ENCODE data around the gene PCID2.
"Not testable (repeated sequence)": the region's sequence is repeated elsewhere in the genome, so short reads cannot be mapped to it uniquely, and the experiment has no call there.

PCID2 gene

GRCh38 chr13:113168211-113168610 is 40.3 kb downstream of the PCID2 start:
- Histone ChIP-seq H3K9ac (ENCODE audit: insufficient read length, low read depth) (no peak overlapping the region), H3K9me3 (ENCODE audit: insufficient read depth, low read length) (no peaks in the 10 kb centered on the region), H3K36me3 (ENCODE audit: insufficient read depth, insufficient read length, low read length) (peaks cover 59% of the 10 kb centered on the region), H3K27me3 (ENCODE audit: insufficient read depth, insufficient read length) (peaks cover 4% of the 10 kb centered on the region), H3K4me1 (ENCODE audit: insufficient read depth, insufficient read length) (no peaks in the 10 kb centered on the region), H3K4me3 (ENCODE audit: insufficient read length, low read depth) (no peak overlapping the region)
- DNase-seq (ENCODE audit: low read depth, low spot score): no peak
- TF ChIP-seq SUZ12 (IDR thresholded peaks at IDR 0.05; ENCODE audit: extremely low read depth, insufficient read depth, insufficient read length) (no peak), ZNF274 (IDR thresholded peaks at IDR 0.05; ENCODE audit: low read depth, low read length) (no peak), YY1 (IDR thresholded peaks at IDR 0.05; ENCODE audit: insufficient read depth, insufficient read length) (no peak)

DNA sequence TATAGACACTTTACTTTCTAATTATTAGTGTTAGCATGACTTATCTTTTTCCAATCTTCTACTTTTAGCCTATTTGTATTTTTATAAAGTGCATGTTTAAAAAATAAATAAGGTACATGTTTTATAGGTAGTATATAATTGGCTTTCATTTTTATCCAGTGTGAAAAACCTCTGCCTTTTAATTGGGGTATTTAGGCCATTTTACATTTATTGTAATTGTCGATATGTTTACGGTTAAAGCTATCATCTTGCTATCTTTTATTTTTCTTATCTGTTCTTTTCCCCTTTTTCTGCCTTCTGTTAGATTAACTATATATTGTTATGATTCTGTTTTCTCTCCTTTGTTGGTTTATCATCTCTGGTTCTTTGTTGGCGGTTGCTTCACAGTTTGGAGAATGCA is 40.9 kb downstream of the PCID2 start:
- H3K27me3 ChIP-seq (ENCODE audit: insufficient read depth, insufficient read length): peaks cover 10% of the 10 kb centered on the region
- no peak overlapping the region for H3K4me3 ChIP-seq (ENCODE audit: insufficient read length, low read depth)
- H3K4me1 ChIP-seq (ENCODE audit: insufficient read depth, insufficient read length): no peaks in the 10 kb centered on the region
- H3K9me3 ChIP-seq (ENCODE audit: insufficient read depth, low read length): no peaks in the 10 kb centered on the region
- no peak for DNase-seq (ENCODE audit: low read depth, low spot score)
- peaks cover 52% of the 10 kb centered on the region for H3K36me3 ChIP-seq (ENCODE audit: insufficient read depth, insufficient read length, low read length)
- TF ChIP-seq YY1 (IDR thresholded peaks at IDR 0.05; ENCODE audit: insufficient read depth, insufficient read length) (no peak), ZNF274 (IDR thresholded peaks at IDR 0.05; ENCODE audit: low read depth, low read length) (no peak), SUZ12 (IDR thresholded peaks at IDR 0.05; ENCODE audit: extremely low read depth, insufficient read depth, insufficient read length) (no peak)
- no peak overlapping the region for H3K9ac ChIP-seq (ENCODE audit: insufficient read length, low read depth)

DNA sequence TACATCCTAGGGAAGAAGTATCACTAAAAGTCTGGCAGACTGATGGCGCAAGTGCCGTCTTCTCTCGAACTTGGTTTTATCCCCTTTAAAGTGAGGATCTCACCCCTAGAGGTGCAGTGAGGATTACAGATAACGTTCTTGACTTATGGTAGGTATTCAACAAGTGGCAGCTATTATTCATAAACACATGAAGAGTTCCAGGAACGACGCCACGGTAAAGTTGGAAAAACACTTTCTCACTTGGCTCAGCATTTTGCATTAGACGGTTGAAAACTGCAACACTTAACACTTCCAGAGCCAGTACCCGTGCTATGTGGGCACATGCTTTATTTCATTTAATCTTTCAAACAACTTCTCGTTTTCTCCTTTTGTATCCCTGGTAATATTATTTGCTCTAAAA is 41.3 kb downstream of the PCID2 start:
- no peak for DNase-seq (ENCODE audit: low read depth, low spot score)
- Histone ChIP-seq H3K36me3 (ENCODE audit: insufficient read depth, insufficient read length, low read length) (peaks cover 48% of the 10 kb centered on the region), H3K27me3 (ENCODE audit: insufficient read depth, insufficient read length) (peaks cover 11% of the 10 kb centered on the region), H3K9me3 (ENCODE audit: insufficient read depth, low read length) (no peaks in the 10 kb centered on the region), H3K9ac (ENCODE audit: insufficient read length, low read depth) (no peak overlapping the region), H3K4me1 (ENCODE audit: insufficient read depth, insufficient read length) (no peaks in the 10 kb centered on the region), H3K4me3 (ENCODE audit: insufficient read length, low read depth) (no peak overlapping the region)
- no peak for TF ChIP-seq YY1 (IDR thresholded peaks at IDR 0.05; ENCODE audit: insufficient read depth, insufficient read length)
- TF ChIP-seq SUZ12 (IDR thresholded peaks at IDR 0.05; ENCODE audit: extremely low read depth, insufficient read depth, insufficient read length): no peak
- TF ChIP-seq ZNF274 (IDR thresholded peaks at IDR 0.05; ENCODE audit: low read depth, low read length): no peak

- Histone ChIP-seq H3K9me3 (ENCODE audit: insufficient read depth, low read length) (no peaks in the 10 kb centered on the region), H3K36me3 (ENCODE audit: insufficient read depth, insufficient read length, low read length) (peaks cover 43% of the 10 kb centered on the region), H3K27me3 (ENCODE audit: insufficient read depth, insufficient read length) (peaks cover 11% of the 10 kb centered on the region), H3K4me1 (ENCODE audit: insufficient read depth, insufficient read length) (no peaks in the 10 kb centered on the region), H3K9ac (ENCODE audit: insufficient read length, low read depth) (no peak overlapping the region), H3K4me3 (ENCODE audit: insufficient read length, low read depth) (no peak overlapping the region)
- no peak for DNase-seq (ENCODE audit: low read depth, low spot score)
- no peak for TF ChIP-seq SUZ12 (IDR thresholded peaks at IDR 0.05; ENCODE audit: extremely low read depth, insufficient read depth, insufficient read length)
- TF ChIP-seq YY1 (IDR thresholded peaks at IDR 0.05; ENCODE audit: insufficient read depth, insufficient read length): no peak
- no peak for TF ChIP-seq ZNF274 (IDR thresholded peaks at IDR 0.05; ENCODE audit: low read depth, low read length)
These were observed 41.8 kb downstream of the PCID2 start for GRCh38 chr13:113166681-113167080.

DNA sequence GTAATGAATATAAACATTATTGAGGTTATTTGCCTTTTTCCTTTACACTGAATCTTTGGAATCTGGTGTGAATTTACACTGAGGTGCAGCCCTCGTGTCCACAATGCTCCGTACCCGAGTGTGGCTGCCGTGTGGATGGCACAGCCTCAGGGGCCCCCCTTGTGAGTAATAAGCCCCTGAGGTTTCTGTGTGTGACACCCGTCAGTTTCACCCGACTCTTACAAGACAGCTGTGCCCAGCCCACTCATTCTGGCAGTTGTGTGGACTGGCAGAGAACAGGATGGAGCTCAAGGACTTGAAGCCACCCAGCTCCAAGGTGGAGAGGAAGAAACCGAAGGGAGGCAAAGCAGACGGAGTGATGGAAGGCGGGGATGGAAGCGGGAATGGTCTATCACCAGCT is 42.2 kb downstream of the PCID2 start:
- no peak for TF ChIP-seq YY1 (IDR thresholded peaks at IDR 0.05; ENCODE audit: insufficient read depth, insufficient read length)
- TF ChIP-seq ZNF274 (IDR thresholded peaks at IDR 0.05; ENCODE audit: low read depth, low read length): no peak
- no peak for TF ChIP-seq SUZ12 (IDR thresholded peaks at IDR 0.05; ENCODE audit: extremely low read depth, insufficient read depth, insufficient read length)
- H3K9me3 ChIP-seq (ENCODE audit: insufficient read depth, low read length): no peaks in the 10 kb centered on the region
- H3K4me1 ChIP-seq (ENCODE audit: insufficient read depth, insufficient read length): no peaks in the 10 kb centered on the region
- no peak for DNase-seq (ENCODE audit: low read depth, low spot score)
- peaks cover 11% of the 10 kb centered on the region for H3K27me3 ChIP-seq (ENCODE audit: insufficient read depth, insufficient read length)
- peaks cover 39% of the 10 kb centered on the region for H3K36me3 ChIP-seq (ENCODE audit: insufficient read depth, insufficient read length, low read length)
- no peak overlapping the region for H3K9ac ChIP-seq (ENCODE audit: insufficient read length, low read depth)
- H3K4me3 ChIP-seq (ENCODE audit: insufficient read length, low read depth): no peak overlapping the region

DNA sequence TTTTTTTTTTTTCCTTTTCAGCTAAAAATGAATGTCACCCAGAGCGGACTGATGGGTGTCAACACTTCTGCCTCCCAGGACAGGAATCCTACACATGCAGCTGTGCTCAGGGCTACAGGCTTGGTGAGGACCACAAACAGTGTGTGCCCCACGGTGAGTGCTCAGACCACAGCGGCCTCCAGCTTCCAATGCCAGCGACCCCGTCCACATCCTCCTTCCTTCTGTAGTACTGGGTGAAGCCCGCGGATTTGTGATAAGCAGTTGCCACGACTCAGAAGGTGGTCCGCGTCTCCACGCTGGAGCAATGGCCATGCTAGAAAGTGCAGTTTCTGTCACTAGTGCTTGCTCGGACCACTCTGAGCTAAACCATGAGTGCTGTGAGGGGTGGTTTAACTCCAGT is 44.0 kb downstream of the PCID2 start:
- Histone ChIP-seq H3K9me3 (ENCODE audit: insufficient read depth, low read length) (no peaks in the 10 kb centered on the region), H3K4me1 (ENCODE audit: insufficient read depth, insufficient read length) (no peaks in the 10 kb centered on the region), H3K36me3 (ENCODE audit: insufficient read depth, insufficient read length, low read length) (peaks cover 31% of the 10 kb centered on the region), H3K4me3 (ENCODE audit: insufficient read length, low read depth) (no peak overlapping the region), H3K27me3 (ENCODE audit: insufficient read depth, insufficient read length) (peaks cover 17% of the 10 kb centered on the region), H3K9ac (ENCODE audit: insufficient read length, low read depth) (no peak overlapping the region)
- TF ChIP-seq SUZ12 (IDR thresholded peaks at IDR 0.05; ENCODE audit: extremely low read depth, insufficient read depth, insufficient read length) (no peak), ZNF274 (IDR thresholded peaks at IDR 0.05; ENCODE audit: low read depth, low read length) (no peak), YY1 (IDR thresholded peaks at IDR 0.05; ENCODE audit: insufficient read depth, insufficient read length) (no peak)
- DNase-seq (ENCODE audit: low read depth, low spot score): no peak

- H3K27me3 ChIP-seq (ENCODE audit: insufficient read depth, insufficient read length): peaks cover 17% of the 10 kb centered on the region
- H3K9ac ChIP-seq (ENCODE audit: insufficient read length, low read depth): no peak overlapping the region
- no peak overlapping the region for H3K4me3 ChIP-seq (ENCODE audit: insufficient read length, low read depth)
- TF ChIP-seq YY1 (IDR thresholded peaks at IDR 0.05; ENCODE audit: insufficient read depth, insufficient read length) (no peak), SUZ12 (IDR thresholded peaks at IDR 0.05; ENCODE audit: extremely low read depth, insufficient read depth, insufficient read length) (no peak), ZNF274 (IDR thresholded peaks at IDR 0.05; ENCODE audit: low read depth, low read length) (no peak)
- DNase-seq (ENCODE audit: low read depth, low spot score): no peak
- H3K4me1 ChIP-seq (ENCODE audit: insufficient read depth, insufficient read length): peaks cover 2% of the 10 kb centered on the region
- H3K36me3 ChIP-seq (ENCODE audit: insufficient read depth, insufficient read length, low read length): peaks cover 19% of the 10 kb centered on the region
- H3K9me3 ChIP-seq (ENCODE audit: insufficient read depth, low read length): no peaks in the 10 kb centered on the region
These were observed 45.4 kb downstream of the PCID2 start for GRCh38 chr13:113162783-113163685.

GRCh38 chr13:113161975-113162374 is 46.5 kb downstream of the PCID2 start:
- Histone ChIP-seq H3K27me3 (ENCODE audit: insufficient read depth, insufficient read length) (peaks cover 17% of the 10 kb centered on the region), H3K36me3 (ENCODE audit: insufficient read depth, insufficient read length, low read length) (peaks cover 14% of the 10 kb centered on the region)
- not testable (repeated sequence) for H3K4me1 ChIP-seq (ENCODE audit: insufficient read depth, insufficient read length); H3K9me3 ChIP-seq (ENCODE audit: insufficient read depth, low read length); DNase-seq (ENCODE audit: low read depth, low spot score); H3K9ac ChIP-seq (ENCODE audit: insufficient read length, low read depth); H3K4me3 ChIP-seq (ENCODE audit: insufficient read length, low read depth)
